HG02678 (cell line): ENCODE data around the gene PADI6.
"Not testable (repeated sequence)": the region's sequence is repeated elsewhere in the genome, so short reads cannot be mapped to it uniquely, and the experiment has no call there.

Experiments used
- ATAC-seq: cut with Tn5 transposase; IDR thresholded peaks from one replicate; pipeline ENCODE4 v1.9.1; 2021; ENCODE audit warnings: mild to moderate bottlenecking, moderate library complexity; ENCODE audit not compliant: unreplicated experiment

The PADI6 gene

DNA sequence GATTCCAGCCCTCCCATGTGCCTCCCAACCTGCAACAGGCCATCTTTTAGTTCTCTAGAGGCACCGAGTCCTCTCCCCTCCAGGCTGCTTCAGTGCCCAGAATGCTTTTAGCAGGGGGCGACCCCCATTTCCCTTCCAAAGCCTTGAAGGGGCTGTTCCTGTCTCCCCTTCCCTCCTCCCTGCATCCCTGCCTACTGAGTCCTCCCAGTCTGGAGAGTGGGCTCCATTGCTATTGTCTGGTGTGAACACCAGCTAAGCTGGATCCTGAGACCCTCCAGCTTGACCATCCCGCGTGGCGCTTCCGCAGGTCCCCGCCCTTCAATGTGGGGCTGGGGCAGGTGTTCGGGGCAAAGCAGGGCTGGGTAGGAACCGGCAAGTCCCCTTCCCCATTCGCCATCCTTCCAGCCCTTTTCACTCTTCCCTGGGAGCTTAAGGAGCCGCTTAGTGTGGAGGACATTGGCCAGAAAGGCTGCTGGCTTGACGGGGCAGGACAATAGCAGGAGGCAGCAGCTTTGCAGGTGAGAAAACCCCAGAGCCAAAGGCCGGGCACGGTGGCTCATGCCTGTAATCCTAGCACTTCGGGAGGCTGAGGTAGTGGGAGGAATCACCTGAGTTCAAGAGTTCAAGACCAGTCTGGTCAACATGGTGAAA is 32.2 kb downstream of the PADI6 start:
- no peak for ATAC-seq

DNA sequence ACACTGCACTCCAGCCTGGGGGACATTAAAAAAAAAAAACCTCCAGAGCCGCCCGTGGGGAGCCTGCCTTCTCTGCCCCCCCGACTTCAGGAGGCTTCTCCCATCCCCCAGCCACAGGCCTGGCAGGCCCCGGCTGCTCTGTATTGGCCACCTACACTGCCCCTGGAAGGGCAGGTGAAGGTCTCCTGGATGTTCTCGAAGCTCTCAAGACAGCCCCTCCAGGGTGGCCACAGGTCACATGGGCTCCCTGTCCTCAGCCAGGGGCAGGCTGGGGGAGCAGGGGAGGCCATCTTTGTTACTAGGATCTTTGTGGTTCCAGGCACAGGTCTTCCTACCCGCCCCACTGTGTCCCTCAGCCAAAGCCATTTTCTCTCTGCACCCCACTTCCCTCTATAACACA is 32.8 kb downstream of the PADI6 start:
- no peak for ATAC-seq

DNA sequence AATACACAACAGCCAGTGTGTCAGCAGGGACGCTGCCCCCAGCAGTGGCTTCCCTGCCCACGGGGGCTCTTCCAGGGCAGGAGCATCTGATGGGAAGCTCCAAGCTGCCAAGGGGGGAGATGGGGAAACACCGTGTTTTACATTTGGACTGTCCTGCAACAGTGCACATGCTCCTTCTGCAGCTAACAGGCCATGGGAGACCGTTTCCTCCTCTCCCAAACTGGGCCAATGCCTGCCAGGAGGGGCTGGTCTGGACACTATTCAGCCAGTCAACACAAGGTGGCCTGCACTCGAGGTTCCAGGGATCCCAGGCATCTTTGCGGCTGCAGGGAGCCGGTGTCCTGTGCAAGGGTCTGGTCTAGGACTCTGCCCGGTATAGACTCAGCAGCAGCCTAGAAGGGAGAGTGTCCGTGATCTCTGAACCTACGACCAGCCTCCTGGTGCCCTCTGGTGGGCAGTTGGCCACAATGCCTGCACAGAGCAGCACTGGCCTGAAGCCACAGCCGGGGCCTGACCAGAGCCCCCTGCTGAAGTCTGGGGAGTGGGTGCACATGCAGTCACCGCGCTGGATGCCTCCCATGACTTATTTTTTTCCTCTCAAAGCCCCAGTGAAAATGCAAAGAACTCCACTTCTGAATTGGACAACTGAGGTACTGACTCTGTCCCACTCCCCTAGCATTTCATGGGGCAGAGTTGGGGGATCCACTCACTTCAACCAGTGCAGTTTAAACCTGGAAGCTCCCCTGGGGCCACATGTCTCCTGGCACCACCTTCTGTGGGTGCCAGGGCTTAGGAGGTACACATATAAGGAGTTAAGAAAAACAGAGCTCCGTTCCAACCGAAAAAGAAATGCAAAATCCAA is 34.1 kb downstream of the PADI6 start:
- ATAC-seq, result no peak

DNA sequence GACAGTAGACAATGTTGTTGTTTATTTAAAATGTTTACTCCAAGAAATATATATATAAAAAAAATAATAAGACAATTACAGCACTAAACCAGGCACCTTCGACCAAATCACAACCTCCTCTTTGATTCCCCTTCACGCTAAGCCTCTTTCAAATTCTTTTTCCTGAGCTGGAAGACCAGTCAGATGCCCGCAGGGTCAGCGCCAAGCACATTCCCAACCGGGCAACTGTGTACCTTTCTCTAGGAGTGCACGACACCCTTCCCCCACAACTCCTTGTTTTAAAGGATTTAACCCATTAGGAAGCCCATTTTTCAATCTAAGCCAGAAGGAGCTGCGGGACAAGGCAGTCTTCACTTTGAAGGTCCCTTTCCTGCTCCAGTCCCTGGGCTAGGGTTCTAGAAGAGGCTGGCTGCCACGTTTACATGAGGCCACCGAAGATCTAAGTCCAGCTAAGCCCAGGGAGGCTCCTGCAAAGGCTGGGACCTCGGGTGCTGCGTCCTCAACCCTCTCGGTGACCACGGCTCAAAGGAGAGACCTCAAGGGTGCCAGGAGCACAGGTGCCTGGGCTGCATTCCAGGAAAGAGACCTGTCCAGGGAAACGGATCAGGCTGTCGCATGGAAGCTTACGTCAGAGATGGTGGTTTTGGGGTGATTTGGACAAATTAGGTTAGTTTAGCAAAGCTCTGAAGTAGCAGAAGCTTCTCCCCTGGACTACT is 34.9 kb downstream of the PADI6 start:
- not testable (repeated sequence) for ATAC-seq

DNA sequence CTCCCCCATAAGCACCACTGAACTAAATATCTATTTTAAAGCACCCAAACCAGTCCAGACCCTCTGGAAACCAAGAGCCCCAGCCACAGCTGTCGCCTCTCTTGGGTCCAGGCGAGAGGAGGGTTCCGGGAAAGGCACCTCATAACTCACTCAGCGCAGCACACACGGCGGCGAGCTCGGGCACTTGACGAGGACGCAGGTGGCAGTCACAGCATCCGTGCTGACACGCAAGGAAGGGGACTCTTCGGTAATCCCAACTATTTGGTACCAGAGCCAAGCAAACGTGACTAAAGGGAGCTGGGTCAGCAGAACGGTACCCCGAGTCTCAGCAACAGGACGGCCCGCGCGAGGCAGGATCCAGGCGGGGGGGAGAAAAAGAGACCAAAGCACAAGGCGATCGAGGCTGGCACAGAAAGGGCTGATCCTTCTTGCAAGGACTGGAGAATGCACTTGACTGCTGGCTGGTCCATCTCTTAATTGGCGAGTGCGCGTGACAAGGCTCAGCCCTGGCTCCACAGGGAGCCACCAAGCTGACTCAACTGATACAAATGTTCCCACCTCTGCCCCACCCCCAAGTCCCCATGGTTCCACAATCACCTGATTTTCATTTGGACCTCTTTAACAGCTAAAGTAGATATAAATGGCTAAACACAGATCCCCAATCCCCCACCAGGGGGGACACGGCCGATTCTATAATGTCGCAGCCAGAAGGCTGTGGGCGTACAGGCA is 36.0 kb downstream of the PADI6 start:
- ATAC-seq, result not testable (repeated sequence)

DNA sequence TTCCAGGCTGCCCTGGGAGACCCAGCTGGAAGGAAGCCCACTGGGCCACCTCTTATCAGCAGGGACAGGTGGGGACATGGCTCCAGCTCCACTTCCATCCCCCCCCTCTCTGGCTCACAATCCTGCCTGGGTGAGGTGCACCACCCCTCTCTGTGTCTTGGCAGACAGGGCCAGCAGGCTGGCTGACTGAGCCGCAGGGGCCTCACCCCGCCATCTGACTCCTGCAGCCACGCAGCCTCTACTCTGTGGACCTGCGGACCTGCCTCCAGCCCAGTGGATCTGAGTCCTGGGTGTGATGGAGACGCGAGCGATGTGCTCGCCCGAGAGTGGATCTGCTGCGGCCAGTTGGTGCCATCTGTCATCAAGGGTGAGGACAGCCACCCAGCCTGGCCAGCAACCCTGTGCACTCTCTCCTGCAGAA is 37.4 kb downstream of the PADI6 start:
- no peak for ATAC-seq

DNA sequence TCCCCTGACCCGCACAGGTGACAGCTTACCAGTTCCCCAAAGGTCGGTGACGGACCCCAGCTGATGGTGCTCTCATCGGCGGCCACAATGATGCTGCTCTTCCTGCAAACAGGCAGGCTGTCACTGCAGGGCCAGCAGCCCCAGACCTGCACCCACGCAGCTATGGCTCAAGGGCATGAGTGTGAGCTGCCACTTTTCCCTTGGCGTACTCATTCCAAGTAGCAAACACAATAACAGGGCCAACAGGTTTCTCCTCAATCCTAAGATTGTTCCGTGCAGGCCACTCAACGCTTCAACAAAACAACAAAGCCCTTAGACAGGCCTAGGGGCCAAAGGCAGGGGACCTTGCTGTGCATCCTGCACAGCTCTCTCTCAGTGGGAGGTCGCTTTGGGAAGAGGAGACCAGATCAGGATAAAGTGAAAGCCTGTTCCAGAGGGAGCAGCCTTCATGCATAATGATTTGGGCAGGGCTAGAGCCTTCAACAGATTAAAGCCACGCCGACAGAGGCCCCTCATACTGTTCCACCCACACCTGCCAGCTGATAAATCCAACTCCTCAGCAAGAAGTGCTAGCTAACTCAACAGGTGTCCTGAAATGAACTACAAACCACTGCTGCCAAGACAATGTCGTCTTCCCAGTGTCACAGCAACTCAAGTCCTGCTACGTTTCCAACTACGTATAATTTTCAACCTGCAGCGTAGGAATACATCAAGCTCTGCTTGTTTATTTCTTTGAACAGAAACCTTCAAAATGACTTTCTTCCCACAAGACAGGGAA is 40.3 kb downstream of the PADI6 start:
- no peak for ATAC-seq

DNA sequence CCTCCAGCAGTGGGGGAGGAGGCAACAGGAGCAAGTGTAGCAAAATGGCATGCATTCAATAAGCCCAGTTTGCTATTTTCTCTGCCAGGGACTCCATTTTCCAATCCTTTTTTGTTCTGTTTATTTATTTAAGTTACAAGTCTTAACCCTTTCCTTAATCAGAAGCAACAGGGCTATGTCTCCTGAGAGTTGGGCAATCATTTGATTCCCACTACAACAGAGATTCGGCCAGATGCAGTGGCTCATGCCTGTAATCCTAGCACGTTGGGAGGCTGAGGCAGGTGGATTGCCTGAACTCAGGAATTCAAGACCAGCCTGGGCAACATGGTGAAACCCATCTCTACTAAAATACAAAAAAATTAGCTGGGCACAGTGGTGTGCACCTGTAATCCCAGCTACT is 42.0 kb downstream of the PADI6 start:
- no peak for ATAC-seq

DNA sequence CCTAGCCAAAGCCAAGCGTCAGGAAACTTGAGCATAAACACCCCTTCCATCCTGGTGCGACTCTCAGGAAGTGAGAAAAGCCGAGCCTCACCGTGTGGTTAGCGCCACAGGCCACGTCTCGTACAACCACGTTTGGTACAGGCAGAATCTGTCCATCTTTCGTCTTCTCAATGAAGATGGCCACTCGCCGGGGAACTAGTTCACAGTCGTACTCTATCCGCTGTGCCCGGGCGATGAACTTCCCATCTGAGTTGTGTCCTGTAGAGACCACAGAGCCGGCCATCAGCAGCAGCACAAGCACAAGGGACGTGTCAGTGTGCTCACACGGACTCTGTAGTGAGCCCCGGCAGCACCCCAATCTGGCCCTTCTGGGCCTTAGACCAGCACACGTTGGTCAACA is 44.4 kb downstream of the PADI6 start:
- no peak for ATAC-seq

DNA sequence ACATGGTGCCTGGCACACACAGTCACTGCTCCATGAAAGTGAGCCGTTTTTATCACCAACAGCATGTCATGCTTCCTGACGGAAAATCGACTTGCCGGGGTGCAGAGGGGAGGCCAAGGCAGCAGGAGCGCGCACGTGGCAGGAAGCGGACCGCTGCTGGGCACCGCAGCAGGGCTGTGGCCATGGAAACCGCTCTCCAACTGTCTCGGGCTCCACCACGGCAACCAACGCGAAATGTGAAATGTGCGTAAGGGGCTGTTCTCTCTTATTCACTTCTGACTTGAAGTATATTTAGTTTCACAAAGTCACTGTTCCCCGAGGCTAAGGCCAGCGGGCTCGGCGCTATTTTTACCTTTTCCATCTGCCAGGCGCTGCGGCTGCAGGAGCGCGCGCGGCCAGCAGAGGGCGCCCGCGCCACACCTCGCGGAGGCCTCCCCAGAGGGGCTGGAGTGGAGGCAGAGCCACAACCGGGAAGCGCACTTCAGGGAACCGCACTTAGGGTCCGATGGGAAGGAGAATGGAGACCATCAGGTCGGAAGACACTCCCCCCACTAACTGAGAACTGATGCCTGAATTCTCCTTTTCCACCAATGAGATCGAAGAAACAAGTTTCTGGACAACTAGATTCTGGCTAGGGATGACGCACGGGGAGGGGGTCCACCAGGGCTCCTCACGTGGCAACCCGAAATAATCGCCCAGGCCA is 47.8 kb downstream of the PADI6 start:
- no peak for ATAC-seq

DNA sequence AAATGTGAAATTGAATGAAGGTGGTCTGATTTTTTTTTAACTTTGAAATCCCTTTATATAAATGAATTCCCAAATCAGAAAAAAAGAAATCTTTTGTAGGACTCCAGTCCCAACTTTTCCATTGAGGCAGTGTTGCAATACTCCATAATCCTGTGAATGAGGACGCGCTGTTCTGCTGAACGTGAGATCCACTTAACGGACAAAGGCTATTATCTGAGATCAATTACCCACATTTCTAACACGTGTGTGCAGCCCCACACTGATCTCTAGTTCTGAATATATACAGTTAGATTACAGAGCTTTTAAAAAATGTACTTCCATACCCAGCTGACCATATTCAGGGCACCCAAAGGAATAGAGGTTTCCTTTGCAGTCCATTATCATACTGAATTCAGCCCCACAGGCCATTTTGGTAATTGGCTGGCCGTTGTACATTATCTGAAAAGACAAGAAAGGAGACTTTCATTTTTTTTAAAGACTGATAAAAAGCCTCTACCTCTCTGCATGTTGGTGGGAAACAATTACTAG is 48.5 kb downstream of the PADI6 start:
- ATAC-seq, result no peak

DNA sequence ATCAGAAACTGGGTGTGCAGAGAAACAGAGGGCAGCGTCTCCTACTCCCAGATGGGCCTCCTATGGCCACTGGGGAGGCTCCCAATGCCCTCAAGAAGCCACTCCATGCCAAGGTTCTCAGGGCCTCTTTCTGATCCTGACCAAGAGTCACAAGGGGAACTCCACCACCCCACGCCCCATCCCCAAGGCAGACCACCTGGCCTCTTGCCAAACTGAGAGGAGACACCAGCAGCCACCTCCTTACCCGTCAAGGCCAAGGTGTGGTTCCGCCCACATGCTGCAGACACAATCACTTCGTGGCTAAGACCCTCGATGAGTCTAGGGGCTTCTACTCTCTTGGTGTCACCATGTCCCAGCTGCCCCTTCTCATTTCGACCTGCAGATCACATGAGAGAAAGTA is 50.5 kb downstream of the PADI6 start:
- ATAC-seq, result no peak

DNA sequence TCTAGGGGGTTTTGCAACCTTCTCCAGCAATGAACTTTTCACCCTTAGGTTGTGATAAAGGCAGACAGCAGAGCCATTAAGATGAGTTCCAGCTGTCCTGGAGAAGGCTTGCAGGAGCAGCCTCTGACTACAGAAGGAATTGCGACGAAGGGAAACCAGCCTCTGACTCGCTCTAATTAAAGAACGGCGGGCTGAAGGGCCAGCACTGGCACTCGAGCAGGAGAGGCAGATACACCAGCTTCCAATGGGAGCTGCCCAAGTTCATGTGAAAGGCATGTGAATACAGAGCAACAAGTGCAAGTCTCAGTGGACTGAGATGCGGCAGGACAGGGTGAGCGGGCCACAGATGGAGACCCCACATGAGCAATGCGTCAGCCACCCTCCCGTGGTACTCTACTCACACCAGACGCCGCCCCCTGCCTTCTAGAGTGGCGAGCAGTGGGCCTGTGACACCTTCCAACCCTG is 51.8 kb downstream of the PADI6 start:
- no peak for ATAC-seq

DNA sequence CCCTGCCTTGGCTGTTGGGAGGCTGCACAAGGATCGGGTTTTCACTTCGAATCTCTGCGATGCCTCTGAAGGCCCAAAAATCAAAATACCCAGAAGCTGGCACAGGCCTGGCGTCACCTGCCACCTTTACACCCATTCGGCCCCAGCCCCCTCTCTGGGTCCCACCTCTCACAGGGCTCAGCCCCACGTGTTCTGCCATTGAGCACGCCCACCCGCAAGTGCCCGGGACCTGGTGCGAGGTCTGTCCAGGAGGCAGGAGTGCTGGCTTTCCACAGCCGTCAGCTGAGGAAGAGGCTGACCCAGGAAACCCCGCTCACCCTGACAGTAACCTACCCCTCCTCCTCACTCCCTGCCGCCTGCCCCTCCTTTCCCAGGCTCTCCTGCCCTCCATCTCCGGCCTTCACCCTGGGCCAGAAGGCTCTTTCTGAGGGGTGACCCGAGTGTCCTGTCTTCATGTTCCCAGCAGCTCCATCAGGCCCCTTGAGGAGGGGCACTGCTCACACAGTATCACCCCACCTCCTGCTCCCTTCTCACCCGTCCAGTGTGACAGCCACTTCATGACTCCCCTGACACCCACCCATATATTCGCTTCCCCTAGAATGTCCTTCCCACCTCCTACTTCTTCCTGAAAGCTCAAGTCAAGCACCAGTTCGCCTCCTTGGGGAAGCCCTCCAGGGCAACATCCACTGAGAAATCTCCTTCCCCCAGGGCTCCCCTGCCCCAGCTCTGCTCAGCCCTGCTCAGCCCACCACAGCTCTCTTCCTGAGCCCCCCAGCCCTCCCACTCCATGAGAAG is 54.0 kb downstream of the PADI6 start:
- no peak for ATAC-seq

DNA sequence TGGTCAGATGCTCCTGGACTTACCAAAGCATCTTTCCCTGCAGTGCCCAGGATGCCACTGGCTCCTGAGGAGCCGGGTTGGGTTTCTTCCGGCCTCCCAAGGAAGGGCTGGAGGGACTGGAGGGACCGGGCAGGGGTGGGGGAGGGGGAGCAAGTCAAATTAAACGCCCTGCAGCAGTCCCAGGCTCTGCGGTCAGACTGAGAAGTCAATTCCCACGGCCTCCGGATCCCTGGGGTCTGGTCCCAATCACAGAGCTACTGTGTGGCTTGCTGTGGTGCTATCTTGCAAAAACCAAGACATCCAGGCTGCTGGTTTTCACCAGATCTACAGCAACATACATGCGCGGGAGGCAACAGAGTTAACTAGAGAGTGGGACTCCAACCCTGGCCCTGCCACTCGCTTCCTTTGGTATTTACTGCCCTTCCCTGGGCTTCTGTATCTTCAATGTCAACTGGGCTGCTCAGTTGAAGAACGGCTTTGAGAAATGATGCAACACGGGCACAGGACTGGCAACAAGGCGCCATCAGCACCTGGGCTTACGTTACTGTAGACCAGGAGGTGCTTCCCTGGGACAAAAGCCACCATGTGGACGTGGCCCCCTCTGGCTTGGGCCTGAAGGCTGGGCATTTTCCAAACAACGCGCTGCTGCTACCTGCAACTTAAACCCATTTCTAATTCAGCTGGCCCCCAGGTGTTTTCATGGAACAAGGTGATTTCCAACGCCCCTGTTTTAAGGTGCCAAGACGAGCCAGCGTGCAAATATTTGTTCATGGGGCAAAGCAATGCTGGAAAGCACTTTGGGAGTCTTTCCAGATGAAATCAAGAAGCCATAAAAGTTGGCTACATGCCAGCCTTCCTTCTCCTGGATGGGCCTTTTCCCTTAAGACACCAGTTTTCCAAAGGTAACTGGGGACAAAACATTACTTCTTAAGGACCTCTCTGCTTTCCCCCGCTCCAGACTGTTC is 56.0 kb downstream of the PADI6 start:
- ATAC-seq, result no peak

DNA sequence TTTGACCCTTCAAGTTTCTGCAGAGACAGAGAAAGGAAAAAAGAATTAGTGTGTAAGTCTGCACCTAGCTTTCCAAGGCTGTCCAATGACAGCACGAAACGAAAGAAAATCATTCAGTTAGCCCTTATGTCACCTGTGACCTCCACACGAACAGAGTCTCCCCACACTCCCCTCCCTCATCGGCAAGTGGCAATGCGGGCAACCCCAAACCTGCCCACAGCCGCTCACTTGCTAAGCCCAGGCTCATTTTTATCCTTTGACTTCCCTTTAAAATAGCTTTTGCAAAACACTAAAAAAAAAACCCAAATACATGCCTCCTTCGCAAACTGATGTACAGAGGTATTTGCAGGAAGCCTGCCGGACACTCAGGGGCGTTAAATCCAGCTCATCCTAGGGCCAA is 57.2 kb downstream of the PADI6 start:
- ATAC-seq, result no peak

DNA sequence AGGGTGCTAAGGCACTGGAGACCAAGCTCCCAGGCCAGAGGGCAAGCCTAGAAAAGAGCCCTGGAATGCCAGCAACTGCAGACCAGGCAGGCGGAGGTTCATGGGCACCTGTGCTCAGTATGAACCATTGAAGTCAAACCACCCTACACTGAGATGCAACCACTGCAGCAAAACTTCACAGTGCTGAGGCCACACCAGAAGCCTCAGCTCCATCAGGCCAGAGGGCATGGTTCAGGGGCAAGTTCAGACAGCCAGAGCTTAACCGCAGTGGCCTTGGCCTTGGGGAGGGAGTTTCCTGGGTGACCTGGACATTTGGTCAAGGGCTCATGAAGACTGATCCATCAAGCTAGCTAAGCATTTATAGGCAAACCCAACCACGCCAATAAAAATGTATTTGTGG is 60.4 kb downstream of the PADI6 start:
- ATAC-seq, result no peak
